Prostate gland (tissue), 2 donors: ENCODE measurements around the gene CRYL1.

Source experiments
- CTCF ChIP-seq, 4 experiments: fragments of 200-600 bp in 2 of 4; fragments of 450-650 bp in 2 of 4; sonication (generic) in 2 of 4; IDR thresholded peaks; 1 replicate in 3 of 4; 2 replicates in 1 of 4; pipeline ENCODE4 v1.5.1; 2016 to 2019; ENCODE audit warnings: antibody characterized with exemption in 4 of 4, mild to moderate bottlenecking in 2 of 4, moderate library complexity in 2 of 4
- POLR2A ChIP-seq: fragments of 450-650 bp; IDR thresholded peaks from one replicate; pipeline ENCODE4 v1.6.1; 2016; ENCODE audit warnings: antibody characterized with exemption, mild to moderate bottlenecking

- TF ChIP-seq CTCF (IDR thresholded peaks at IDR 0.05) (no peak), POLR2A (no peak)
These were observed 12.1 kb downstream of the CRYL1 start for GRCh38 chr13:20513466-20513995.
